Inflammatory macrophage (primary cell): ENCODE results near the gene TREML2.
"Not testable (repeated sequence)": the region's sequence is repeated elsewhere in the genome, so short reads cannot be mapped to it uniquely, and the experiment has no call there.

ENCODE experiments used
- DNase-seq, 2 donors: peaks; one replicate each; pipeline ENCODE4 v3.0.0-alpha.2; 2020 to 2022
- total RNA-seq, 18 experiments: gene quantifications; one replicate each; lab custom pipeline; 2026; ENCODE audit warnings: mixed read lengths in 6 of 18, inconsistent platforms in 2 of 18; lab: John Stamatoyannopoulos, UW

The TREML2 gene
- 0.09 to 2.1 (median 0.70) reads per million in 18 experiments for total RNA-seq

- DNase-seq, result peak; percentile 16 to 29
These were observed at the start of gene TREML2 for GRCh38 chr6:41200901-41201763. TSS of gene TREML2 (minus strand) at chr6:41201149. CDS start at chr6:41201008, 141 bp downstream.

- DNase-seq, result no peak
These were observed 47.1 kb upstream of the TREML2 start for GRCh38 chr6:41247882-41248705.

GRCh38 chr6:41247288-41247865 lies 46.4 kb upstream of the TREML2 start:
- DNase-seq, result no peak

- DNase-seq, result not testable (repeated sequence)
These were observed 45.6 kb upstream of the TREML2 start for GRCh38 chr6:41246529-41246928.

GRCh38 chr6:41239467-41240159 lies 38.7 kb upstream of the TREML2 start:
- no peak for DNase-seq

- no peak for DNase-seq
These were observed 36.2 kb upstream of the TREML2 start for GRCh38 chr6:41237128-41237527.

- DNase-seq, result no peak
These were observed 35.3 kb upstream of the TREML2 start for GRCh38 chr6:41236276-41236675.

GRCh38 chr6:41232667-41233066 lies 31.7 kb upstream of the TREML2 start:
- no peak for DNase-seq

GRCh38 chr6:41231246-41231645 lies 30.3 kb upstream of the TREML2 start:
- no peak for DNase-seq

- DNase-seq, result no peak
These were observed 28.8 kb upstream of the TREML2 start for GRCh38 chr6:41229721-41230120.

- DNase-seq, result peak; percentile 56 to 75
These were observed 27.7 kb upstream of the TREML2 start for GRCh38 chr6:41228616-41229015.

- peak in 1 of 2 donors; percentile 51 for DNase-seq
These were observed 27.1 kb upstream of the TREML2 start, which contains the start of gene TREML4 for GRCh38 chr6:41228096-41228495. TSS of gene TREML4 (plus strand) at chr6:41228349. CDS start at chr6:41228428, 79 bp downstream.

GRCh38 chr6:41226752-41227151 lies 25.8 kb upstream of the TREML2 start:
- DNase-seq, result no peak

- DNase-seq, result no peak
These were observed 23.9 kb upstream of the TREML2 start for GRCh38 chr6:41224800-41225199.

GRCh38 chr6:41222513-41222912 lies 21.6 kb upstream of the TREML2 start:
- DNase-seq, result no peak

- DNase-seq, result no peak
These were observed 21.1 kb upstream of the TREML2 start for GRCh38 chr6:41222045-41222444.

- no peak for DNase-seq
These were observed 15.7 kb upstream of the TREML2 start for GRCh38 chr6:41216616-41217015.

GRCh38 chr6:41215777-41216176 lies 14.8 kb upstream of the TREML2 start:
- DNase-seq, result no peak

GRCh38 chr6:41214559-41215238 lies 13.8 kb upstream of the TREML2 start:
- no peak for DNase-seq

- DNase-seq, result no peak
These were observed 8.8 kb upstream of the TREML2 start for GRCh38 chr6:41209547-41210320.
